KOPT-K1 (cell line): ENCODE results near the gene FZD10.

Experiments
- H3K27ac ChIP-seq: fragments of 200-600 bp; sonication (generic); 2 replicates; pipeline ENCODE4 v1.5.1; 2016; ENCODE audit warnings: antibody characterized with exemption, mild to moderate bottlenecking, low read depth, low read length; ENCODE audit not compliant: poor library complexity, severe bottlenecking
- H3K36me3 ChIP-seq: fragments of 200-600 bp; sonication (generic); 2 replicates; pipeline ENCODE4 v1.5.1; 2017; ENCODE audit warnings: antibody characterized with exemption, mild to moderate bottlenecking, low read length, moderate library complexity; ENCODE audit not compliant: insufficient read depth
- H3K9me3 ChIP-seq: fragments of 200-600 bp; sonication (generic); 2 replicates; pipeline ENCODE4 v1.5.1; 2017; ENCODE audit warnings: antibody characterized with exemption, low read length, mild to moderate bottlenecking; ENCODE audit not compliant: insufficient read depth, poor library complexity, severe bottlenecking

Gene FZD10

DNA sequence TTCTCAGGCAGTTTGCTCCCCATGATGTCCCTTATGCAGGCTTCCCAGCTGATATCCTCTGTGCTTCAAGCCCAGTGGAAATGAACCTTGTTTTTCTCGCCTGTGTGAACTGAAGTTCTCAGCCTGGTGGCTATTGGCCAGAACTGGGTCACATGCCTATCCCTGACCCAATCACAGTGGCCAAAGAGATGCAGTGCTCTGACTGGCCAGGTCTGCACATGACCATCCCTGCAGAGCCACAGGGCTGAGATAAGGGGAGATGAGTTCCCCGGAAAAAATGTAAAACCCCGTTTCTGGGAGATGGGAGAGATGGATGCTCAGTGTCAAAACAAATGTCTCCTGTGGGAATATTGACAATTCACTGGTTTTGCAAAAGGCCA is 34.7 kb upstream of the FZD10 start:
- H3K36me3 ChIP-seq, result no peaks in the 10 kb centered on the region

DNA sequence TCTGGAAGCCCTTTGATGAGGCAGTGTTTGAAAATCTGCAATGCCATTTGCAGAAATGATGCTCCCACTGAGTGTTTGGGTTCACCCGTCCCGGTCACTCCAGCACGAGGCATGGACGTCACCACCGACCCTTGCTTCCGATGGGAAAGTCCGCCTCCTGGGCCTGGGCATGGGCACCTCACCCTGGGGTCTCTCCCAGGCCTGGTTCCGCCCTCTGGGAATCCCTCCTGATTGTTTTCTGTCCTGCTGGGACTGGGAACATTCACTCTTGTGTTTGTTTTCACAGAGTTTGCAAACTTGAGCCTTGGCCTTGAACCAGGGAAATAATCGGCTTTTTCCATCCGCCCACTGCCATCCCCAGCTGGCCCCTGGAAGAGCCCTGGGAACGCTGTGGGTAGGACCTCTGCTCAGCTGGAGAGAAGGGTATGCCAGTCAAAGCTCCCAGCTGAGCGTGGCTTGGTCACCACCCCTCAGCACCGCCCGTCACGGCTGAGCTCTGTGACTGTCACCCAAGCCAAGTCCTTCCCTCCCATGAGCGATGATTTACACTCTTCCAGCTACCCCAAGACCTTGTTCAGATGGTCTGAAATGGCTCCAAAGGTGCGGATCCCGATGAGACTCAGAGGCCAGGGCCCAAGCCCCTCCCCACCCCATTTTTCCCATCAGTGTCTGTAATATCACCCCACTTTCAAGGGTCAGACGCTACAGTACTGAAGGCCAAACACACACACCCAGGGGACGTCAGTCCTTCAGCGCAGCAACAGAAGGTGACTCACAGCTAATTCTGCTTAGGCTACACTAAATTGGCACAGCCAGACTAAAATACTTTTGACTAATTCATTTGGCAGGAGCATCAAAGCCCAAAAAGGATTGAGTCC is 34.1 kb upstream of the FZD10 start:
- no peak overlapping the region for H3K27ac ChIP-seq
- no peaks in the 10 kb centered on the region for H3K9me3 ChIP-seq
- no peaks in the 10 kb centered on the region for H3K36me3 ChIP-seq

More for the DNA sequence above, 34.7 kb upstream of the FZD10 start:
- Histone ChIP-seq H3K9me3 (no peaks in the 10 kb centered on the region), H3K27ac (no peak overlapping the region)

DNA sequence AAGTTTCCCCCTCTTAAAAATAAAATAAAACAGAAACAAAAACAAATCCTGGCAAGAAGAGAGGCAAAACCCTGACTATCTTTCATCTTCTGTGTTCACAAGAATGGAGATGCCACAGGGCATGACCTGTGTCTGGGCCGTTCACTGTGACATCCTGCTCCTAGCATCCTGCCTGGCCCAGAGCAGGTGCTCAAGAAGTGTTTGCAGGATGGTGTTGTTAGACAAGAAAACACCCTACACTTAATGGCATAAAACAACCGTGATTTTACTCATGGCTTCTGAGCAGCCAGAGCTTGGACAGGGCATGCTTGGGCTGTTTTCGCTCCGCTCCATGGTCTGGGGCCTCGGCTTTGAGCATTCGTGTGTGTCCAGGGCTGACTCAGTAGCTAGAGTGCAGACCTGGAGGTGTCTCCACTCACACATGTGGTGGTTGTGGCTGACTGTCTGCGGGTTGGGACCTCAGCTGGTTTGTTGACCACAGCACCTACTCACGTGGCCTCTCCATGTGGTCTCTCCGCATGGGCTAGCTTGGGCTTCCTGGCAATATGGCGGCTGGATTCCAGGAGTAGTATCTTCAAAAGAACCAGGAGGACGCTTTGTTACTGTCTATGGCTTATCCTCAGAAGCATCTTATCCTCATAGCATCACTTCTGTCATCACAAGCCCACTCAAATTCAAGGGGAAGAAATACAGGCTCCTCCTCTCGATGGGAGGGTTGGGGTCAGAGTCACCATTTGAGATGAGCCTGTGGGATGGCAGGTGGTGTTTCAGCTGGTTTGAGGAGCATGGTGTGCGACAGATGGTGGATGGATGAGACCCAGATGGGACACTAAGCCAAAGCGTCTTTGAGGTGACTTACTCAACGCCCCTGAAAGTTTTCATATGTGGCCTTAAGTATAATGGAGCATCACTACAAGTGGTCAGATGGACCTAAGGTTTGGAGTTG is 33.2 kb upstream of the FZD10 start:
- Histone ChIP-seq H3K27ac (no peak overlapping the region), H3K9me3 (no peaks in the 10 kb centered on the region), H3K36me3 (no peaks in the 10 kb centered on the region)

DNA sequence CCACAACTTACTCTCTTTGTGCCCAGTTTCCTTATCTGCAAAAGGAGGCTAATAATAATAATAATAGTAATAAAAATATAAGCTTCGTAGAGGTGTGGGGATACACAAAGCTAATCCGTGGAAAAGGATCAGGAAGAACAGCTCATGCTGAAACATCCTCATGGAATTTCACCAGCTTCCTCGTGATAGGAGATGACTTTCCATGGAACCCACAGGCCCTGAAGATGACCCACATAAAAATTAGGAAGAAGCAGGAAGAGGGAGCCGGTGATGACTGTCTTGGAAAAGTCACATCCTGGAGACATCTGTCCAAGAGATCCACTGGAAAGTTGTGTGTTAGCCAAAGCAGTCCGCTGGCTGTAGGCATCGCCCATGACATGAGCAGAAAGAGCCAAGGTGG is 31.9 kb upstream of the FZD10 start:
- no peak overlapping the region for H3K27ac ChIP-seq
- H3K36me3 ChIP-seq, result no peaks in the 10 kb centered on the region
- H3K9me3 ChIP-seq, result no peaks in the 10 kb centered on the region

DNA sequence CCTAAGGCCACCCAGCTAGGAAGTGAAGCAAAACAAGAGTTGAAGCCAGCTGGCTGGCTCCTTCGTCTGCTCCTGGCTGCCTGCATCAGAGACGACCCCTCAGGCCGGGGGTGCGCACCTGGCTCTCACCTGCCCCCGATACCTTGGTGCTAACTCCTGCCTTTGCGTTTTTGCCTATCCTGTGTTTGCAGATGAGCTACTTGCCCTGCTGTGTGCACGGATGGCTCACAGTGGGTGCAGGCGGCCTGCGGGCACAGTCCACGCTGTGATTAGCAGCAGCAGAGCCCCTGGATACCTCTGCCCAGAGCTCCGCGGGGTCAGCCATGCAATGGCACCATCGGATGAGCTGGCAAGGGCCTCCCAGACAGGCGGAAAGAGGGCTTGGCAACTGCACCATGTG is 31.2 kb upstream of the FZD10 start:
- H3K36me3 ChIP-seq, result no peaks in the 10 kb centered on the region
- H3K27ac ChIP-seq, result no peak overlapping the region
- no peaks in the 10 kb centered on the region for H3K9me3 ChIP-seq

DNA sequence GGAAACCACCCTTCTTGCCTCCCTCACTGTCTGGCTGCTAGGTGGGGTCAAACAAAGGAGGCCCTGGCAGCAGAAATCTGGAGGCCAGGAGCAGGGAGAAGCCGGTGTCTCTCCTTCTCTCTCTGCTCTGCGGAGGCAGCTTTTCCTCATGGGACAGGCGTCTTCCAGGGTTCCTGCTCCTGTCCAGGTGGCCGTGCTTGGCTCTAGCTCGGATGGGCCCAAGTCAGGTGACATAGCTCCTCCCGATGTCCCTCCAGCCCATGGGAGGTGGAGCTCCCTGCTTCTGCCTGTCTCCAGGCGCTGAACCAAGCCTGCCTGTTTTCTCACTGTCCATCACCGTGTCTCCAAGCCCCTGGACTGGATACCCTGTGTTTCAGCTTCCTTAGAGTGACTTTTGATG is 30.5 kb upstream of the FZD10 start:
- H3K9me3 ChIP-seq, result no peaks in the 10 kb centered on the region
- no peaks in the 10 kb centered on the region for H3K36me3 ChIP-seq
- H3K27ac ChIP-seq, result no peak overlapping the region

DNA sequence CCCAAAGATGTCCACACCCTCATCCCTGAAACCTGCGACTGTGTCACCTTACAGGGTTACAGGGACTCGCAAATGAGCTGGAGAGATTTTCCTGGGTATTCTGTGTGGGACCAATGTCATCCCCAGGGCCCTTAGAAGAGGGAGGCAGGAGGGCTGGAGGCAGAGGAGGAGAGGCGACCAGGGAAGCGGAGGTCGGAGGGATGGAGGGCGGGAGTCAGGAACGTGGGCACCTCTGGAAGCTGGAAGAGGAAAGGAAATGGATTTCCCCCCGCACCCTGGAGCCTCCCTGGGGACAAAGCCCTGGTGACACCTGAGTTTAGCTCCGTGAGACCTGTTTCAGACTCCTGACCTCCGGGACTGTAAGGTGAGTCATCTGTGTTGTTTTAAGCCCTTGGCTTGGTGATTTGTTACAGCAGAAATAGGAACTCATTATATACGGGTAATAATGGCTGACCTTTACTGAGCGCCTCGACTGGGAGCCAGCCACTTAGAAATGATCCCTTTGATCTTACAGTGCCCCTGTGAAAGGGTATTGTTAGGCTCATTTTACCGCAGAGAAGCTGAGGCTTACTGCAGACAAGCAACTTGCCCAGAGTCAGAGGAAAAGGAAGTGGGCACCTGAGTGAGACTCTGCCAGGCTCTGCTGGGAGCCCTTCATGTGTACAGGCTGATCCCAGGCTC is 29.3 kb upstream of the FZD10 start:
- Histone ChIP-seq H3K9me3 (no peaks in the 10 kb centered on the region), H3K27ac (no peak overlapping the region), H3K36me3 (no peaks in the 10 kb centered on the region)

DNA sequence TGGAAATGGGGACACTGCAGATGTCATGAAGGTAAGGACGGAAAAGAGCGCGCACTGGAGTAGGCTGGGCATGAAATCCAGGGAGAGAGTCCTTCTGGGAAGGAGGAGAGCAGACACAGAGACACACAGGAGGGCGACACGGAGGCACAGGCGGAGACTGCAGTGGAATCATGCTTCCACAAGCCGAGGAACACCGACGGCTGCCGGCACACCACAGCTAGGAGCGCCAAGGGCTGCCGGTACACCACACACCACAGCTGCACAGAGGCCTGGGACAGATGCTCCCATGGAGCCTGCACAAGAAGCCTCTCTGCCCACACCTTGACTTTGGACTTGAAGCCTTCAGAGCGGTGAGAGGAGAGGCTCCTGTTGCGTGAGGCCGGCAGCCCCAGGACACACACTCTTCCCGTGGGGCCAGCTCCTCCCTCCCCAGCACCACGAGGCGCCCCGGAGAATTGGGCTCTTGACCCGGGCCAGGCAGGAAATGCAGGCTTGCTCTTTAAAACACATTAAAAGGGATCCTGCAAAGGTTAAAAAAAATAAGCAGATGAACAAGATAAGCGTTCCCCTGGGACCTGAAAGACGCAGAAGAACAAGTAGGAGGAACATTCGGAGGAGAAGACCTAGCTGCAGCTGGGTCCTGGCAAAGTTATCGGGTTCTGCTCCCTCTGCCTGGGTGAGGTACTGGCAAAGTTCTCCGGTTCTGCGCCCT is 28.3 kb upstream of the FZD10 start:
- no peaks in the 10 kb centered on the region for H3K36me3 ChIP-seq
- H3K9me3 ChIP-seq, result no peaks in the 10 kb centered on the region
- H3K27ac ChIP-seq, result no peak overlapping the region

DNA sequence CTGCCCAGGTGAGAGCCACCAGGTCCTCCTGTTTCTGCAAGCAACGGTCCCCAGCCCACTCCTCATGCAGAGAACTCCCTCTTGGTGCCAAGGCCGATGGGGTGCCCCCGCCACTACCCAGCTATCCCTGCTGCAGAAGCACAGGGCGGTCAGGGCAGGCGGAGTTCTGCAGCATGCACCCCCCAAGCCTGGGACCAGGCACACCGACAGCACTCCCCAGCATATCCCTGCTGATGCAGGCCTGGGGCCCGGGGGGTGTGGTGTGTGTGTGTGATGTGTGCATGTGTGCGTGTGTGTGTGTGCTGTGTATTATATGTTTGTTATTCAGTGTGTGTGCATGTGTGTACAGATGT is 27.7 kb upstream of the FZD10 start:
- H3K9me3 ChIP-seq, result no peaks in the 10 kb centered on the region
- H3K36me3 ChIP-seq, result no peaks in the 10 kb centered on the region
- no peak overlapping the region for H3K27ac ChIP-seq

DNA sequence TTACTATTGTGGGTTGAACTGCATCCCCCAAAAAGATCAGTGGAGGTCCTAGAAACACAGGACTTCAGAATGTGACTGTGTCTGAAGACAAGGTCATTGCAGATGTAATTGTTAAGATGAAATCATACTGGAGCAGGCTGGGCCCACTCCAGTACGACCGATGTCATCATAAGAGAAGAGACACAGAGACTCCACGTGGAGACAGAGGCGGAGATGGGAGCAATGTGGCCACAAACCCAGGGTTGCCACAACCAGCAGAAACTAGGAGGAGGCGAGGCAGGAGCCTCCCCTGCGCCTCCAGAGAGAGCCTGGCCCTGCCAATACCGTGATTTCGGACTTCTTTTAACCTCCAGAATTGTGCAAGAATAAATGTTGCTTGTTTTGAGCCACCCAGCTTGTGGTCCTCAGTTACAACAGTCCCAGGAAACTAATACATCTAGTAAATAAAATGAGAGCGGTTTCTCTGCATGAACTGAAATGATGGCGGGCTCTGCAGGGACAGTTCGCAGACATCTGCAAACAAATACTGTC is 25.7 kb upstream of the FZD10 start:
- Histone ChIP-seq H3K27ac (no peak overlapping the region), H3K9me3 (no peaks in the 10 kb centered on the region), H3K36me3 (no peaks in the 10 kb centered on the region)

DNA sequence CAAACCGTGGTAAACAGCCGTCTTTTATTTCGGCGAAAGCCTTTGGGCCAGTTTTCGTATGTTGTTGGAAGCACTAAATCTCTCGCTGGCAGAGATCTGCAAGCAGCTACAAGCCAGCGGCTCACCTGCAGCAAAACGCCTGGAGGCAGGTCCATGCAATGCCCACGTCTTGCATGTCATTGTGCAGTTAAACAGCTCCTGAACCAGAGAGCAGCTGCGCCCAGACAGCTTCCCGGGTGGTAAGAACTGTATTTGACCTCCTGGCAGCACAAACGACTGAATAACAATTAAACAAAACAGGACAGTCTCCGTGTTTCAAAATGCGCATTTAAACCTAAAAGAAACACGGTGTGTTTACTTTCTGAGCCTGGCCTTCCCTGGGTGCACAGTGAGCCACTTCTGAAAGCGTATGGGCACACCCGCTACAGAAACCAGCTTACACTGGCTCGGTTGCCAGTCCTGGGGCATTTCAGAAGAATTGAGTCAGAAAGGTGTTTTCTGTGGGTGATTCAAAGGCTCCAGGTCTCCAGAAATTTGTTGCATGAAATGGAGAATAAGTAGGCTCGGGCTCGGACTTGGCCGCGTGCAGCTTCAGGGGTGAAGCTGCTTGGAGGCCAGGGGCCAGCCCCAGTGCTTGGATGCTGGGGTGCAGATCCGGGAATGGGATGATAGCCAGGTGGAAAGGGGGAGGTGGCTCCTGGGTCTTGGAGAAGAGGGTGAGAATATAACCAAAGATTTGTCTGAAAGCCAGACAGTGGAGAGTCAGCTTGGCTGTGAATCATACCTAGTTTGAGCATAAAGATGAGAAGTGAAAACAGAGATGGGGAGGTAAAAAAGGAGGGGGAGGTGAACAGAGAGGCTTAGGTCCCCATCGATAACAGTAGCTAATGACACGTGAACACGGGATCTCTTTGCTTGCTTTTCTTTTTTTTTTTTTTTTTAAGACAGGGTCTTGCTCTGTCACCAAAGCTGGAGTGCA is 24.9 kb upstream of the FZD10 start:
- no peak overlapping the region for H3K27ac ChIP-seq

DNA sequence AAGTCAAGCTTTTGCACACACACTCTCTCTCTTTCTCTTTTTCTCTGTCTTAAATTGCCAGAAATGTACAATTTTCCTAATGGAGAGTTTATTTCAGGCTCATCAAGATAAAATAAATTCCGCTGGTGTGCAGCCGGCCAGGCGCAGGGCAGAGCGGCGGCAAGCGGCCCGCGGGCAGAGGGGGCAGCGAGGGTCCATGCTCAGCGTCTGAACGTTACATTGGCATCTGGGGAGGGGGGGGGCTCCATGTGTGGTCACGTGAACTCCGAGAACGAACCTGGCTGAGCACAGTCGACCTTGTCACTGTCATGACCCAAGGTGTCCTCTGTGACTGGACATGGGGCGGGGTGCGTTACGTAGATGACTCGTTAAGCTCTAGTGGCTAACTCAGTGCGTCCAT is 23.8 kb upstream of the FZD10 start:
- Histone ChIP-seq H3K27ac (no peak overlapping the region), H3K9me3 (no peaks in the 10 kb centered on the region), H3K36me3 (no peaks in the 10 kb centered on the region)

More for the DNA sequence above, 24.9 kb upstream of the FZD10 start:
- no peaks in the 10 kb centered on the region for H3K9me3 ChIP-seq
- H3K36me3 ChIP-seq, result no peaks in the 10 kb centered on the region

DNA sequence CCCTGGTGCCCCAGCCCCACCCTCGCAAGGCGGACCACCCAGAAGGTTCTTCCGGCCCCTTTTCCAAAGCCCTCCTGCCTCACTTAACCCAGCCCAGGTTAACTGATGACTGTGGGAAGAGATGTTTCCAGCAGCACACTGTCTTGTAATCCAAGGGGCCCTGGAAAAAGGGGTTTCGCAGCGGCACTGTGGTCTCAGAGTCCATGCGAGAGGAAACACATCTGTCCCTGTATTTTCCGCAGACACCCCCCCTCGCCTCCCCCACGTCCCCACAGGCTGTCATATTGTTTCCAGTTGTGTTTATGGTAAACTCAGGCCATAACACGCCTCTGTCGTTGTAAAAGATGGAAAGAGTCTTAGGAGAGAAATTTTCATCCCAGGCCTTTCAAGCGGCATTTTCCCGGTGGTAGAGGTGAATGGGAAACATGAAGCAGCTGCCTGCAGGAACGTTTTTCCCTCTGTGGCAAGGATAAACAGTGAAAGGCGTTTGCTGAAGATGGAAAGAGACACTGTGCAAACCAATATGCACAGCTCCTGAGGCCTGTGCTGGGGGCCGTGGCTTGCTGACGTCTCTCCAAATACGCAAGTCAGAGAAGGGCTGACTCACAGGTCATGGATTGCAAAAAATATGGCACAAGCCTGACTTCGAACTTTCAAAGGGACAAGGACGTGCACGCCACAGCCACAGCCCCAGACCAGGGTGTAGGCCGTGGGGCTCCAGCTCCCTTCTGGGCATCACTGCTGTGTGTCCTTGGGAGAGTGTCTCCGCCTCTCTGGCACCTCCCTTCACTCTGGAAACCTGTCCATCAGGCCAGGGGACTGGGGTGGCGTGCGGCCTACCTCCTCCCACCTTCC is 22.5 kb upstream of the FZD10 start:
- Histone ChIP-seq H3K27ac (no peak overlapping the region), H3K36me3 (no peaks in the 10 kb centered on the region), H3K9me3 (no peaks in the 10 kb centered on the region)
